DMS 273 treated with DMSO at 0.1 percent for 48 hours (cell line): ENCODE data around the gene CLEC11A.

Experiments
- DNase-seq: peaks from one replicate; lab custom pipeline; 2025; lab: John Stamatoyannopoulos, UW

The CLEC11A gene, protein sequence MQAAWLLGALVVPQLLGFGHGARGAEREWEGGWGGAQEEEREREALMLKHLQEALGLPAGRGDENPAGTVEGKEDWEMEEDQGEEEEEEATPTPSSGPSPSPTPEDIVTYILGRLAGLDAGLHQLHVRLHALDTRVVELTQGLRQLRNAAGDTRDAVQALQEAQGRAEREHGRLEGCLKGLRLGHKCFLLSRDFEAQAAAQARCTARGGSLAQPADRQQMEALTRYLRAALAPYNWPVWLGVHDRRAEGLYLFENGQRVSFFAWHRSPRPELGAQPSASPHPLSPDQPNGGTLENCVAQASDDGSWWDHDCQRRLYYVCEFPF

DNA sequence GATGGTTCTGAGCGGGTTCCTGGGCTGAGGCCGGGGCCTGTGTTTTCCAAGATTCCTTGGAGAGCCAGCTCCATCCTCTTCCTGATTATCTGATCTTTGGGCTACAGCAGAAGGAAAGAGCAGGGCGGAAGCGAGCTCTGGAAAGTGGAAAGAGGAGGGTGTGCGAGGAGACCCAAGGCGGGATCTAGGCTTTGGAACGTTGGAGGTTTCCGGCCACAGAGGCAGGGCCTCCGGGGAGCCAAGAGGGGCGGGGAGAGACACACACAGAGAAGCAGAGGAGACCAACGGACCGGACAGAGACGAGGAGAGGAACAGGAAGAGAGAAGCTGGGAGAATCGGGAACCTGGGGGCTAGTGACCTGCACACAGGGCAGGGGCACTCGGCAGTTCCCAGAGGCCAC is at the start of gene CLEC11A:
TSS of gene CLEC11A (plus strand) at position 296 of the 400 bp plus-strand sequence. CDS start 162 bp downstream, outside the sequence.
- no peak for DNase-seq

DNA sequence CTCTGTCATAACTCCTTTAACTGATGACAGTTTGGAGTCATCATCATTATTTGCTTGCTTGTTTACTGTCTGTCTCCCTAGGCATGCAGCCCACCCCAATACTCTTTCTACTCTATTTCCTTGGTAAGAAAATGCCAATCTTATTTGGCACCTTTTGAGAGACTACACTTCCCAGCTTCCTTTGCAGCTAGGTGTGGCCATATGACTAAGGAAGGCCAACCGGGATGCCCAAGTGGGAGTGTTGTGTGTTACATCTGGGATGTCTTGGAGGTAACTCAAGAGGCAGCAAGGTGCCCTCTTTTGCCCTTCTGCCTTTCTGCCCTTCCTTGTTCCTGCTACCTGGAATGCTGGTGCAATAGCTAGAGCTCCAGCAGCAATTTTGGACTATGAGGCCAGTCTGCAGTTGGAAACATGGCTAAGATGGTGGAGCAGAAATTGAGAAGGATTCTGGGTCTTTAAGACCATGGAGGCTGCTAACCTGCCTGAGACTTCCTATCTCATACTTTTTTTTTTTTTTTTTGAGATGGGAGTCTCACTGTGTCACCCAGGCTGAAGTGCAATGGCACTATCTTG is 46.5 kb upstream of the CLEC11A start:
- DNase-seq: no peak

DNA sequence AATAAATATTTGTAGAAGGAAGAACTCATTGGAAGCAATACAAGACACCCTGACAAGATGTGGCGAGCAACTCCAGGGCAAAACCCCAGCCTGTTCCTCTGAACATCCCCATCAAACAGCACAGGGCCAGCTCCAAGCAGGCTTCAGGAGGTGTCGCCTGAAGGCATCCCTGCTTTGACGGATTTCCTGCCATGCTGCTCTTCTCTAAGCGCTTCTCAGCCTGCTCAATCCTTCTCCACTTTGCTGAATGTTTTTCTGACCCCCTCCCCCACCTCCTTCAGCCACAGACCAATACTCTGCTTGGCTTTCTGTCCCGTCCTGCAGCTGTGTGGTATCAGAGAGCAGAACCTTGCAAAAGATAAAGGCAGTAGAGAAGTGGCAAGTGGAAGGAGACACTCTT is 45.5 kb upstream of the CLEC11A start:
- DNase-seq: no peak

DNA sequence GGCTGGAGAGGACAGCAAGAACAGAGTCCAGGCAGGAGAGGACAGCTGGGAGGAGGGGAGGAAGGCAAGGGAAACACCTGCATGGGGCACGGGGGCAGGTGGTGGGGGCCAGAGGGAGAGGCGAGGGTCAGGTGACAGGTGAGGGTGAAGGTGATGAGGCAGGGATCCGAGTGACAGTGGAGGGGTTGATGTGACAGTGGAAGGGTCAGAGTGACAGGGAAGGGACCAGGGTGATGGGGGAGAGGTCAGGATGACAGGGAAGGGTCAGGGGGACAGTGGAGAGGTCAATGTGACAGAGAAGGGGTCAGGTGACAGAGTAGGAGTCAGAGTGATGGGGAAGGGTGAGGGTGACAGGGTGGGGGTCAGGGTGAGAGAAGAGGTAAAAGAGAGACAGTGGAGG is 44.8 kb upstream of the CLEC11A start:
- no peak for DNase-seq

DNA sequence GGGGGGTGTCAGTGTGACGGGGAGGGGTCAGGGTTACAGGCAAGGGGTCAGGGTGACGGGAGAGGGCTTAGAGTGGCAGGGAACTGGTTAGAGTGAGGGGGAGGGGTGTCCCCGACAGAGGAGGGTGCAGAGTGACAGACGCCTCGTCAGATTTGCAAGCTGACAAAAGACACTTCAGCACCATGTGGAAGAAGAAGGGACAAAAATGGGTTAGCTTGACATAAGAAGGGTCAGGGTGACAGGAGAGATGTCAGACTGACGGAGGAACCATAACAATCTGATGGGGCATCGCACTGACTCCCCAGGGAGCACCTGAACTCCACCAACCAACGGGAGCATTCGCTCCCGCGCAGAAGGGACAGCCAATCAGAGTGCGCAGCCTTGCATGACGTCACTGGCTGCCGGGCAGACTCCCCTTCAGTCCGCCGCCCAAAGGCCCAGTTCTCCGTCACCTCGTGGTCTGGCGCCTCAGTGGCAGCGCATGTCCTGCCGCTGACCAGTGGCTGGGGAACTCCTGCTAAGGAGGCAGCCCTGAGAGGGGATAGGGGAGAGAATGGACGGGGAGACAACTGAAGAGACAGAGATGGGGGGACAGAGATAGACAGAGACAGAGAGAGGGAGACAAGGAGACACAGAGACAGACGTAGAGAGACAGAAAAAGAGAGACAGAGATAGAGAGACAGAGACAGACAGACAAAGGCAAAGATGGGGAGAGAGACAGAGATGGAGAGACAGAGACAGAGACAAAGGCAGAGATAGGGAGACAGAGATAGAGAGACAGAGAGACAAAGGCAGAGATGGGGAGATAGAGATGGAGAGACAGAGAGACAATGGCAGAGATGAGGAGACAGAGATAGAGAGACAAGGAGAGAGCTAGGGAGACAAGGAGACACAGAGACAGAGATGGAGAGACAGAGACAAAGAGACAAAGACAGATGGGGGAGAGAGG is 43.7 kb upstream of the CLEC11A start:
- DNase-seq: no peak

DNA sequence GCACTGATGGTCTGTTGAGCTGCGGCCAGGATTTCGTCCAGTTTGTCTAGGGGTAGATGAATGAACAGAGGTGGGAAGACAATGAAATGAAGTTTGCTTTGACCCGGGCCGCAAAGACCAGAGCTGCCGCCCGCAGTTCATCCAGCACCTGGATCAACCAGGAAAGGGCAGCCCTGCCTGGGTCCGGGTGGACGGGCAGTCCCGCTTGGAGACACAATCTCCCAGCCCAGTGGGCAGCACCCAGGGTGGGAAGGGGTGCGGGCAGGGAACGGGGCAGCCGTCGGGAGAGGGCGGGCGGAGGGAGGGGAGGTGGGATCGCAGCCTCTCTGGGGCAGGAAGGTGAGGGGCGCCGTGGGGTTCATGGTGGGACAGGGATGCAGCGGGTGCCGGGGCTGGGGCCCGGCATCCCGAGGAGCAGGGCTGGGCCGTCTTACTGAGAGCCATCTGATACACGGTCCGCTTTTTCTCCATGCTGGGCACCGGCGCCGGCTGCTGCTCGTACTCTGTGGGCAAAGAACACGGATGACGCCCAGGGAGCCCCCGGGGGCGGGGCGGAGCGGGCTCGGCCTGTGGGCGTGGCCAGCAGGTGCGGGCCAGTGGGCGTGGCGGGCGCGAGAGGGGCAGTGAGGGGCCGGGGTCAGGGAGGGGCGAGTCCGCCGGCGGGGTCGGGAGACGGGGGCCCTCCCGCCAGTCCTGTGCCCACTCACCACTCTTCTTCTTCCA is 36.7 kb upstream of the CLEC11A start:
- DNase-seq: no peak

DNA sequence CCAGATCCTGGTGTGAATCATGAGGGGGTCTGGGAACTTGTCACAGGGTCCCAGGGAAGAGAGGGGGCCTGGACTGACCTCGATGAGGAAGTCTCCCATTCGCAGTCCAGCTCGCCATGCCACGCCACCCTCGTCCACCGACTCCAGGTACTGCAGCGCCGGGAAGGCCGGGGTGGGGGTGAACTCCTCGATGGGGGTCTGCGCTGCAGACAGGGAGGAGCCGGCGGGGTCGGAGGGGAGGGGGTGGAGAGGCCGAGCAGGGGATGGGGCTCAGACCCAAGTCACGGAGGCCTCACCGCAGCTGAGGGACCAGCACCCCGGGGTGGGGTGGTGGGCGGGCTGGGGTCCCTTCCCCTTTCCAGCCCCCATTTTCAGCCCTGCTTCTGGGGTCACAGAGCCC is 34.4 kb upstream of the CLEC11A start:
- no peak for DNase-seq

DNA sequence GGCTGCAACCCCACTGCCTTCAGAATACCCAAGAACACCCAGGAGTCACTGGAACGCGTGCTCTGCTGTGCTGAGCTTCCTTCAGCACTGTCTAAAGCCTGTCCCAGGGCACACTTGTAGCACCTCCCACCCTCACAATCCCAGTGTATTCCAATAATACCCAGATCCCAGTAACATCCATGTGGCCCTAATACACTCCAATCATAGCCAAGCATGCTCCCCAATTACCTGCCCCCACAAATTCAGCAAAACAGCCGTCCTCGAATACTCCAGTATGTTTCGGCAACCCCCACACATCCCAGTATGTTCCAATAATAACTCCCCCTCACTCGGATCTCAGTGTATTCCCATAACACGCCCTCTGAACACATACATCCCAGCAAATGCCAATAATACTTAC is 32.7 kb upstream of the CLEC11A start:
- no peak for DNase-seq

DNA sequence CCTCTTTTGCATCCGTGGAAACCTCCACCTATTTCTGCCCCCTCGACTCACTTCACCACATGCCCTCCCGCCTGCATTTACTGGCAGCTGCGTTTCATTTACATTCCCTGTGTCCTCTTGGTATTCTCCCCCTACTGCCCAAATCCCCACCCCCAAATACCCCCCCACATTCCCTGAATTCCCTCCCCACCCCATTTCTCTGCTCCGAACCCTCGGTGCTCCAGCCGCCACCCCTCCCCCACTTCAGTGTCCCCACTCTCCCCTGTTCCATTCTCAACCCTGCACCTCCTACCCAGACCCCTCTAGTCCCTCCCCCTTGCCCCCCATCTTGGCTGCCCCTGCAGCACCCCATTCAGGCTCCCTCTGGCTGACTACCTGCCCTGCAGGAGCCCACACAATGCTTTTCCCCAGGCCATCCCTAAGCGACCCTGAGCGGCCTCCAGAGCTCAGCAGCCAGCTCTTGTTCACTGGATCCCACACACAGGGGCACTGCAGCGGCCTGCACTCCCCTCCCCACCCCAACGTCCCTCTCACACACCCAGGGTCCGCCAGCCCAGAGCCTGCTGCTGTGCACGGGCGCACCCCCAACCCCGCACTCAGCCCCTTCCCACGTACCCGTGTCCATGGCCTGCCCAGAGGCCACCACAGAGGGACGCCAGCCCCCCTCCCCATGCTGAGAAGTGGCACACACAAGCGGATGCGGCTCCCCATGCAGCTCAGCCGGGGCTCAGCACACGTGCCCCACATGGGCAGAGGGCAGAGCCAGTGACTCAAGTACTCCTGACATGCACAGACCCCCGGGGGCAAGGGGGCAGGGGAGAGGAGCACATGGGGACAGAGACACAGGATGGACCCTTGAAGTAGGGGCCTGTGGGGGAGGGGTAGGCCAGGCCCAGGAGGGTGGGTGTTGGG is 29.8 kb upstream of the CLEC11A start:
- DNase-seq: no peak

DNA sequence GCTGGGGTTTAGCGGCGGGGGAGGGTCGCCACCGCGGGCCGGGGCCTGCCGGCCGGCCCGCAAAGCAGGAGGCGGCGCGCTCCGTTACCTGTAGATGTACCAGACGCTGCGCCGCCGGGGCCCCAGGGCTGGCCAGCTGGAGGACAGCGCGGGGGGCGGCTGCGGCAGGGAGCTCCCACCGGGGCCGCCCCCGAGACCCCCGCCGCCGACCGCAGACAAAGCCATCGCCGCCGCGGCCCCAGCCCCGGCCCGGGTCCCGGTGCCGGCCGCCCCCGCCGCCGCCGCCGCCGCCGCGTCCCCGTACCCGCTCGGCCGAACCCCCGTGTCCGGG is 28.4 kb upstream of the CLEC11A start:
- no peak for DNase-seq

DNA sequence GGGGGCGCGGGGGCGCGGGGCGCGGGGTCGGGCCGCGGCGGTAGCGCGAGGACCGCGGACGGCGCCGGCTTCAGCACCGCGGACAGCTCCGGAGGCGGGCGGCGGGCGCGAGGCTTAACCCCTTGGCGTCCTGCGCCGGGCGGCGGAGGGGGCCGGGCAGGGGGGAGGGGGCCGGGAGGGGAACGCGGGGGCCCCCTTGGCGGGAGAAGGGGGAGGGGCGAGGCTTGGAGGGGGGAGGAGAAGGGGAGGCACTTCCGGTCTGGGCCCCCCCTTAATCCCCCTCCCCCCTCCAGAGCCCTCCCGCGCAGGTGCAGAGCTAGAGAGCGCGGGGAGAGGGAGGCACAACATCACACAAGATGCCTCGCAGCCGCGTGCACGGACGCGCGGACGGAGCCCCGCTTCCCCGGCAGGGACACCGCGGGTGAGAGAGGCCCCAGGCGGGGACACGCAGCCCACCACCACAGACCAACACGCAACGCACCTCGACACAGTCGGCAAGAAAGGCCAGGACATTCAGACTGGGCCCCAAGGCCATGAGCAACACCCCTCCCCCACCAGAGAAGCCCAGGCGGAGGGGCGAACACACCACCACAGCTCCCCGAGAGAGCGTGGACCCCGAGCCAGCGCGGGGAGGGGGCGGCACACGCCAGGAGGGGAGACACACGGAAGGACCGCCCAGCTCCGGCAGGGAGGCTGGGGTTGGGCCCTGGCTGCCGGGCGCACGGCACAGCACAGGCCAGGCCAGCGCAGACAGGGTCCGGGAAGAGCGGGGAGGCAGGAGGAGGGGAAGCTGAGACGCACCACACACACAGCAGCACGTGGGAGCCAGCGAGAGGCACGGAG is 27.7 kb upstream of the CLEC11A start:
- no peak for DNase-seq

DNA sequence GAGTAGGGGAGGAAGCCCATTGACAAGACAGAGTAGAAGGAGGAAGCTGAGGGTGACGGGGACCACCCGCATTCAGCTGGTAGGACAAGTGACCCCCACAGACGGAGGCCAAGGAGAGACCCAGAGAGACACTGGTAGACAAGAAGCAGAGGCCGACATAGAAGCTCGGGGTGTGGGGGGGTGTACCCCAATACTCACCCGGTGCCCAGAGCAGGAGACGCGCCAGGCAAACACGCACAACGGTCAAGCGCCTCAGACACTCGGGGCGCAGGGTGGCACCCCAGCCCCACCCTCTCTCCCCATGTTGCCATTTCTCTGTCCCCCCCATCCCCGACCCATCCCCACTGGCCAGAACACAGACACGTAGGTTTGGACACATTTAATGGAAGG is 27.1 kb upstream of the CLEC11A start:
- DNase-seq: no peak

DNA sequence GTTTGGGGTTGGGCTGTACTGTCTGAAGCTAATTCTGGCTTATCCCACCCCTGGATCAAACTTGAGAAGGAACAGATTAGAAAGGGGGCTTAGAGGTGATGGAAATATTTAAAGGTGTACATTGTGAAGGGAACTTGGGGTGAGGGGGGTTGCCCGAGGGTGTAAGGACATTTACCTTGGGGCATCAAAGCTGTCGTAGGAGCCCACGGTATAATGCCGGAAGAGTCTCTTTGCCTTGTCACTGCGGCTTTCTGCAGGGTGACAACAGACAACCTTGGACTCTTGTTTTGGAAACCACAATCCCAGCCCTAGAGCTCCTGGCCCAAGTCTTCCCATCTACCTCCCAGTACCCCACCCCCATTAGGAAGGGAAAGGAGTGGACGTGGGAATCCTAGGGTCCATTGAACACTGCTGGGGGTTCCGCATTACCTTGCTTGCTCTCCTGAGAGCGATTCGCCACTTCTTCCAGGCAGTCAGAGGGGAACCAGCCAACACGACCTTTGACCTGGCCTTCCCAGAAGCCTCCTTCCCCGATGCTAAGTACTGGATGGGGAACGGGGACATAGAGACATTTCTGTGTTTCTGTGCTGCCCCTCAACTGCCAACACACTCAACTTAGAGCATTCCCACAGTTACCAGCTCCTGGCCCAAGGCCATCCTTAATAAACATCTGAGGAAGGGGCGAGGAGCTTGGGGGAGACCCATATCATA is 25.6 kb upstream of the CLEC11A start:
- DNase-seq: no peak

DNA sequence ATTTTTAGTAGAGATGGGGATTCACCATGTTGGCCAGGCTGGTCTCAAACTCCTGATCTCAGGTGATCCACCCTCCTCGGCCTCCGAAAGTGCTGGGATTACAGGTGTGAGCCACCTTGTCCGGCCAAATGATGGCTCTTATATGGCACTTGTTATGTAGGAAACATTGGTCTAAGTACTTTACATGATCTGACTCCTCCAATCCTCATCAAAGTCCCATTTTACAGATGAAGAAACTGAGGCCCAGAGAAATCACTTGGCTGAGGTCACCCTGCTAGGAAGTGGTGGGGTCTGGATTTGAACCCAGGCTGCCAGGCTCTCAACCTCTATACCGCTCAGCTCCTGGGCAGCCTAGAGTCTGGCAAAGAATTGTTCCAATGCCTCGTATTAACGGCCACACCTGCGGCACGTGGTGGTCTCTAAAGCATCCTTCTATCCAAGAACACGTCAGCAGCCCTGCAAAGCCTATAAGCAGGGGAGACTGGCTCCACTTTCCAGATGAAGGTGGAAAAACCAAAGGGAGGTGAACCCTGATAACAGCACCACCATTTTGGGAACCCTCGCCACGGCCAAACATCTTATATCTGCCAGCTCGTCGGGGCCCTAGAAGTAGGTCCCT is 21.7 kb upstream of the CLEC11A start:
- DNase-seq: no peak

DNA sequence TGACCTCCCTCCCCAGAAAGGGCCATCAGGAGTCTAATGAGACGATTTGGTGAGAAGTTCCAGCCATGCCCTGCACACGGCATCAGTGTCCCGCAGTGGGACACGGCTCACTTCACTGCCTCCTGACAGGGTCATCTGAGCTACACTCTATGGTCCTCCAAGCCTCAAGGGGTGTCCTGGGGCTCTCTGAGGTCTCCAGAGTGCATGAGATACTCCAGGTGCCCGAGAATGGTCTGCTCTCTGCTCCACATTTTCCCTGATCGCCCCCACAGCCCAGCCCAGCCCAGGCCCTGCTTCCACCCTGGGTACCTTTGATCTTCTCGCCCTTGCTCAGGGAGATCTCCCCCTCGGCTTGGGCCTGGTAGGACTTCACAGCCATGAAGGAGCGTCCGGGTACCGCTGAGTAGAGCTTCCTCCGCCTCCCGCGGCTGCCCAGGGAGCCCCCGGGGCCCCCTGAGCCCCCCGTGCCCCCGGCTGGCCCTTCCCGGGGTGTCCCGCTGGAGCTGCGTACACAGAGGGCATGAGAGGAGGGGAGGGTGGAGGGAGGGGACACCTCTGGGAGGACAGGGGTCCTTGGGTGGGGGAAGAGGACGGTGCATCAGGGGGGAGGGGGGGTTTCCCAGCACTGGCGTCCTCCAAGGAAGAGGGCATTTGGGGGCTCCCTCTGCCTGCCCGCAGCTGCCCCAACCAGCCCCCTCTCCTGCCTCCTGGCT is 20.9 kb upstream of the CLEC11A start:
- DNase-seq: no peak

DNA sequence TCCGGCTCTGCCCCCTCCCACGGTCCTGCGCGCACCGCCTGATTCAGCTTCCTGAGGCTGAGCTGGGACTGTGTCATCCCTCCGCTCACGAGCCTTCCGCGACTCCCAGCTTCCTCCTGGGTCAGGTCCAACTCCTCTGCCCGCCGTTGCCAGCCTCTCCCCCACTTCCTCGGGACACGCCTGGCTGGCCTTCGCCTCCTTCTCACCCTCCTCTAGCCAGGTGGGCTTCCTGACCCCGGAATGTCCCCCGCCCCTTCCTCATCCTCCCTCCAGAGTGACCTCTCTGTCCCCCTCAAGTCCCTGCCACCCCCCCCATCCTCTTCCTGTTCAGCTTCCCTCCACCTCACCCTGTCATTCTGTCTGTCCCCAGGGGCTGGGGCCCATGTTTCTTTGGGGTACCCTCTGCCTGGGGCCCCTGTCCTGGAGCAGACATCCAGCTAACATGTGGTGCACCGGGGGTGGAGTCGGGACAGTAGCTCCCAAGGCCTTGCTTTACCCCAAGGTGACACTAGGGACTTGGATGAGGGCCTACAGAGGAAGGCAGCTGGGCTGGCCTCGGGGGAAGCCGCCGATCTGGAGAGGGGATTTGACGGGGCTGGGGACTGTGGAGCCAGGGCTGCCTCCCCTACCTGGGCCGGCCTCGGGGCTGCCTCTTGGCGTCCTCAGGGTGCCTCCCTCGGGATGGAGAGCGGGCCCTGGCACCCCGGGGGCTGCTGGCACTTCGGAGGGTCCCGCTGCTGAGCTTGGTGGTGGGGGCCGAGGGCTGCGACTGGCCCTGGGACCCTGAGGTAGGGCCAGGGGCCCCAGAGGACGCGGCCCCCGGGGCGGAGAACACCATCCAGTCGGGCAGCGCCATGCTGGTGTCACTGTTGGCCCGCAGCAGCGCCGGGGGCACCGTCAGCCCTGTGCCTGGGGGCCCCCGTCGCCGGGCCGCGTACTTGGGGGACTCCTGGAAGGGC is 20.0 kb upstream of the CLEC11A start:
- no peak for DNase-seq
